Fibroblast of skin of right biceps (primary cell): ENCODE results near the gene PPP1R26.
"Not testable (repeated sequence)": the region's sequence is repeated elsewhere in the genome, so short reads cannot be mapped to it uniquely, and the experiment has no call there.

Source experiments
- DNase-seq: peaks from one replicate; pipeline ENCODE4 v3.0.0-alpha.2; 2013

PPP1R26 gene

DNA sequence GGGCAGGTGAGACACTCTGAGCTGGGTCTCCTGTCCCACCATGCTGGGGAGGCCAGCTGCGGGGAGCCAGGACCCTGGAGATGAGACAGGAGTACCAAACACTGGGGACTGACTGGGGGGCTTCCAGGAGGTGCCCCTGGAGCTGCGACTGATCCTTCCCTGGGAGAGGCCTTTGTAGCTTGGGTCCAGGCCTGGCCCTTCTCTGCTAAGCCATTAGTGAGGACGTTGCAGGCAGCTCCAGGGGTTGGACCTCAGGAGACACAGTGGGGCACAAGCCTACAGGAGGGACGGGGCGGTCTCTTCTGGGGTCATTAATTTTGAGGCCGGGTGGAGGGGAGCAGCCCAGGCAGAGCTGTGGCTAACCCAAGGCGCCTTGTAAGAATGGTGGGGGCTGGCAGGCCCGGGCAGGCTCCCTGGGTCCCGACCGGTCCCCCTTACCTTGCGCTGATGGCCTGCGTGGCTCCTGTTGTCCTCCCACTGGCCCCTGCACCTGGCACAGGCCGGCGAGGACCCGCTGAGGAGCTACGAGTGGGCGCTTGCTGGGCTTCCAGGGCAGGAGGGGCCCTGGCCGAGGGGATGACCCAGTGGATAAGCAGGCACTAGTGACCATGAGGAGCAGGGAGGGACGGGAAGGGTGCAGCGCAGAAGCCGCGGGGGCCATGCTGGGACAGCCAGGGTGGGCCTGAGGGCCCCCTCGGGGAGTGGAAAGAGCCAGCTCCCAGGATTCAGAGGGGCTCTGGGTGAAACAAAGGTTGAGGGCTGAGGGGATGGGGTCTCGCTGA is 26.0 kb downstream of the PPP1R26 start:
- DNase-seq, result no peak

DNA sequence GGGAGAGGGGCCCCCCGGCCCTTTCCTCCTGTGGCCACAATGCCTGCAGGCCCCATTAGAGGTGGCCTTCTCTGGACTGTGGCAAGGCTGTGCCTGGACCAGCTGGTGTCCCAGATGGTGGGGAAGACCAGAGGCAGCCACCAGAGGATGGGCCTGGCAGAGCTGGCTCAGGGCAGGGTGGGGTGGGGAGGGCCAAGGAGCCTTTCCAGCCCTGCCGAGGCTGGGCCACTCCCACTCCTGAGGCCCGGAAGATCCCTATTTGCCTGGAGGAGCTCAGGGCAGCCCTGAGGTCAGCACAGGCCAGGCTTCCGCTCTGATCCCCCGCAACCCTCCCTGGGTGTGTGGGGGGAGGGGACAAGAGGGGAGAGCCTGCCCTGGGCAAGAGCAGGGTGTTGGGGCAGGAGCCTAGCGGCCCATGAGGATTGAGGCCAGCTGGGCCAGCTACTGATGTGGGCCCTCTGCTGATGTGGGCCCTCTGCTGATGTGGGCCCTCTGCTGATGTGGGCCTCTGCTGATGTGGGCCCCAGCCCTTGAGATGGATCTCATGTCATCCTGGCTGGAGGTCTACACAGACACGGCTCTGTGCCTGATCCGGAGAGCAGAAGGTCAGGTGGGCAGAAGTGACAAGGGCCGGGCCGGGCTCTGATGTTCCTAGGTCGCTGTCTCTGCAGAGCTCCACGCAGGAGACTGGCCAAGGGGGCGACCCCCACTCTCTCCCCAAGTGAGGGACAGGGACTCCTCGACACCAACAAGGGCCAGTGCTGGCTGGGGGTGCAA is 26.9 kb downstream of the PPP1R26 start:
- no peak for DNase-seq

DNA sequence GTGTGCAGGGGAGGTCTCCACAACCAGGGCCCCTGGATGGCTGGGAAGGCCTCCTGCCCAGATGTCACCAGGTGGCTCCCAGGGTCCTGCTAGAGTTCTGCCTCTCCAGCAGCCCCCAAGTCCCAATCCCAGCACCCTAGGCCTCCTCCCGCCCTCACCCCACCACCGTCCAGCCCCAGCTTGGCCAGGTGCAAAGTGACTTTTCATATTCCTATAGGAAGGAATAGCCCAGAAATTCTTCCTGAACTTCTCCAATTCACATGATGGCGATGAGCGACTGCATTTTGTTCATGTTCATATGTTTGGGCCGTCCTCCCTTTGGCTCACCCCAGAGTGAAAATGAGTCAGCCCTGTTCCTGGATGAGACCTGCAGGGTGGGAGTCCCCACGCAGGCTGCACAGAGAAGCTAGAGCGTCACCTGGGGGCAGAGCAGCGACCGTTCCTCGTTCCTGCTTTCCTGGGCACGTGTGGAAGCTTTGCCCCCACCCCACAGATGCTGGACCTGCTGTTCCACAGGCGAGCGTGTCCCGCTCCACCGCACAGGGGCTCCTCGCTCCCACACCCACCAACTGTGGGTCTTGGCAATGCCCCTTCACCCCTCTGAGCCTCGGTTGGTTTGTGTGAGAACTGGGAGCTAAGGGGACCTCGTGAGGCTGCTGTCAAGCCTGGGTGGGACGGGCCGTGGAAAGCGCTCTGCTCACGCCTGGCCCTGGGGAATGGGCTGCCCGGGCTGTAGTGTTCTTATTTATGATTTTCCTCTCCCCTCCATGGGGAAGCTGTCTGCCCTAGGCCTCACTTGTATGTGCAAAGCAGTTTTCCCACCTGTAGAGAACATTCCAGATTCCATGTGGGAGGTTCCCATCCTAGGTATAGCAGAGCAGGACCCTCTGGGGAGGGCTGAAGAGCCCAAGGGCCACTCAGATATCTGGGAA is 27.8 kb downstream of the PPP1R26 start:
- DNase-seq, result no peak

DNA sequence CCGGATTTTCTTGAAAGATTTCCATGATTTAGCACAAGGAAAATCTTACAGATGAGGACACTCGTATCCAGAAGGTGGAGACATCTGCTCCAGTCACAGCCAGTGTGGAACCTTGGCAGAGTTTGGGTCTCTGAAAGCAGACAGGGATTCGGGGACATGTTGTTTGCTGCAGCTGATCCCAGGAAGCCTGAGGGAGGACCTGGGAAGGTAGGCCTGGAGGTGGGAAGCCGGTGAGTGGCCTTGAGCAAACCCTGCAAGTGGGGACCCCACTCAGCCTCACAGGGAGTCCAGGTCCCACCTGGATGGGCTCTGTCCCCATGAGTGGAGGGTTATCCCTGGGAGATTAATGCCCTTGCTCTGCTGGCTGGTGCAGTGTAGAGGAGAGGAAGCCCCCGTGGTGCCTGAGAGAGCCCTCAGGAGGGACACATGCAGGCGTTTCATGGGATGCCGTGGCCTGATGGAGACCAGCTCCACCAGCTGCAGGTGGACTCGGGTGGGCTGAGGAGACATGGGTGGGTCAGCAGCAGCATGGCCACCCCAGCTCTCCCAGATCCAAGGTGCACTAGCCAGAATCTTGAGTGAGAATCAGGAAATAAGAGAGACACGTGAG is 28.7 kb downstream of the PPP1R26 start:
- DNase-seq, result no peak

DNA sequence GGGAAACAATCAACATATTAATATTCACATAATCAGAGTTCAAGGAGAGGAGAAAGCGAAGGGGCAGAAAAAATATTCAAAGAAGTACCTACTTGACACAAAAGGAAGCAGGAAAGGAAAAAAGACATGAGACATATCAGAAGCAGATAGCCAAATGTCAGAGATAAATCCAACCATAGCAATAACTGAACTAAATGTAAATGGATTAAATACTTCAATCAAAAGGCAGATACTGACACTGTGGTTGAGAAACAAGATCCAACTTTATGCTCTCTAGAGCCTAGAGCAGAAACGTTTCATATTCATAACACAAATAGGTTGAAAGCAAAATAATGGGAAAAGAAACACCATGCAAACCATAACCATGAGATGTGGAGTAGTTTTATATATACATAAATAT is 29.9 kb downstream of the PPP1R26 start:
- no peak for DNase-seq

DNA sequence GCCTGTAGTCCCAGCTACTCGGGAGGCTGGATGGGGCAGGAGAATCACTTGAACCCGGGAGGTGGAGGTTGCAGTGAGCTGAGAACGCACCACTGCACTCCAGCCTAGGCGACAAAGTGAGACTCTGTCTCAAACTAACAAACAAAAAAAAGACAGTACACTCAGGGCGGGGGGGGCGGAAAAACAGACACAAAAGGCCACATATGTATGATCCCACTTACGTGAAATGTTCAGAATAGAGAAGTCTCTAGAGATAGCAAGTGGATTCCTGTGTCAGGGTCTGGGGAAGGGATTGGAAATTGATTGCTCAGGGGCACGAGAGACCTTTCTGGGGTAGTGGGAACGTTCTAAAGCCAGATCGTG is 32.6 kb downstream of the PPP1R26 start:
- DNase-seq, result no peak

DNA sequence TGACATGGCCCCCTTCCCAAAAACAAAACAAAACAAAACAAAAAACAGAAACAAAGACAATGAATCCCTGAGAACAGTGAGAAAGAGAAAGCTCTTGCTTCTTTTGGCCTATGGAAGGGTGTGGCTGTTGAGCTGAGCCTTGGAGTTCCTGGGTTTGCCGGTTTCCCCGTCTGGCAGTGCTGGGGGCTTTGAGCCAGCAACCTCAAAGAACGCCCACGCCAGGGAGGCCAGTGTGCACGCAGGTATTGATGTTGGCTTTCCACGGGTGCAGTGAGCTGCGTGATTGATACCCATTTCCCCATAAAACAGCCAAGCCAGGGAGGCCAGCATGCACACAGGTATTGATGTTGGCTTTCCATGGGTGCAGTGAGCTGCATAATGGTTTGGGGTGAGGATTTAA is 33.3 kb downstream of the PPP1R26 start:
- DNase-seq, result no peak

DNA sequence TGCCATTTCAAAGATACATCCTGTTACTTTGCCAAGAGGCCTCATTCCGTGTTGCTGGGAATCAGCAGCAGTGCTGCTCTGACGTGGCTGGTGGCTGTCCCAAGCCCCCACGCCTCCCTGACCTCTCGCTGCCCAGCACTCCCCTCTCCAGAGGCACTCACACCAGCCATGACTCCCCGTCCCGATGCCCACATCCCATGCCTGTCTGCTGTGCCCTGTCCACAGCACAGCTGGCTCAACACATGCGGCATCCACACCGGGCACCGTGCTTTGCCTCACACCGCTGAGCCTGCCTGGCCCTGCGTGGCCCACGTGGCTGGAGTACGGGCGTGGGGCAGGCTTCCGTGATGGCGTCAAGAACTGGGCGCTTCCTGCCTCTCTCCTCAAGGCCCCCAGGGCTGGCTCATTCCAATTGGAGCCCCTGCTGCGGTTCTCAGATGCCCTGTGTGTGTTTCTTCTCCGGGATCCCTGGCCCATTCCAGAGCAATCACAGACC is 33.8 kb downstream of the PPP1R26 start:
- no peak for DNase-seq

DNA sequence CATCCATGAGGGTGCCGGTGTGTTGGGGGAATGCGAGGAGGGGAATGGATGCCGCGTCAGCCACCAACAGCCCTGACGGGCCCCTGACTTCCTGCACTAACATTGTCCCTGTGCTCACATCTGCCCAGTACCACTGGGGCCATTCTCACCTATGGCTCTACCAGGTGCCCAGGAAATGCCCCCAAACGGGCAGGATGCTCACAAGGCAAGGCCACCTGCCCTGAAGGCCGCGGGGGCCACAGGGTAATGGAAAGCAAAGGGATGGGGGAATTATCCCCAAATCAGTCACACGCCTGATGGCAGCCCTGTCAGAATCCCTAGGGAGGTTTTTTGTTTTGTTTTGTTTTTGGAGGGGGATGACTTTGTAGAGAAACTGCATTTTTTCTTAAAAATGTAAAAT is 34.3 kb downstream of the PPP1R26 start:
- DNase-seq, result not testable (repeated sequence)

DNA sequence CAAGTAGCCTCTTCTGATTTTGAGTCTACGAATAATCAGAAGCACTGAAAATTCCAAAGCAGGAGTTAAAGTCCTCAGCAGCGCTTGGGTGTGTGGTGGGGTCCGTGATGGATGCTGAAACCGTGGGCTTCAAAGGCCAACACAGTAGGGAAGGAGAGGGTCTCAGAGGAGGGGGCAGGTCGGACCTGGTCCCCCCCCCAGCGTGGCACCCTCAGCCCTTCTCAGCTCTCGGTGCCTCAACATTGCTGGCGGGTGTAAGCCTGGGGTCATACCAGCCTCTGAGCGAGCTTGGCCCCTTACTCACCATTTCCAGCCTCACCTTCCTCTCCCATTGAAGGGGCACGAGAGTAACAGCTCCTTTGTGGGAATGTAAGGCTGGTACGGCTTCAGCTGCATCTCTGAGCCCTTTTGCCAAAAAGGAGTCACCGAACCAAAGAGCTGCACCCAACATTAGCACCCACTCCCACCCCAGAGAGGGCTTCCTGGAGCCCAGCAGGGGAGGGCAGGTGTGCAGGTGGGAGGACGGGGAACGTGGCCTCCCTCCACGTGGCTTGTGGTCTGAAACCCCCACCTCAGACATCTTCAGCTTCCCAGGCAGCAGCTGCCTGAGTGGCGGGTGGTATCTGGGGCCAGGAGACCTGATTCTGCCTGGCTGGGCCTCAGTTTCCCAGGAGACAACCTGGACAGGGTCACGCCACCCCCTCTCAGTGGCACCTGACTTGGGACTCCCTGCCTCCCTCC is 34.9 kb downstream of the PPP1R26 start:
- no peak for DNase-seq

DNA sequence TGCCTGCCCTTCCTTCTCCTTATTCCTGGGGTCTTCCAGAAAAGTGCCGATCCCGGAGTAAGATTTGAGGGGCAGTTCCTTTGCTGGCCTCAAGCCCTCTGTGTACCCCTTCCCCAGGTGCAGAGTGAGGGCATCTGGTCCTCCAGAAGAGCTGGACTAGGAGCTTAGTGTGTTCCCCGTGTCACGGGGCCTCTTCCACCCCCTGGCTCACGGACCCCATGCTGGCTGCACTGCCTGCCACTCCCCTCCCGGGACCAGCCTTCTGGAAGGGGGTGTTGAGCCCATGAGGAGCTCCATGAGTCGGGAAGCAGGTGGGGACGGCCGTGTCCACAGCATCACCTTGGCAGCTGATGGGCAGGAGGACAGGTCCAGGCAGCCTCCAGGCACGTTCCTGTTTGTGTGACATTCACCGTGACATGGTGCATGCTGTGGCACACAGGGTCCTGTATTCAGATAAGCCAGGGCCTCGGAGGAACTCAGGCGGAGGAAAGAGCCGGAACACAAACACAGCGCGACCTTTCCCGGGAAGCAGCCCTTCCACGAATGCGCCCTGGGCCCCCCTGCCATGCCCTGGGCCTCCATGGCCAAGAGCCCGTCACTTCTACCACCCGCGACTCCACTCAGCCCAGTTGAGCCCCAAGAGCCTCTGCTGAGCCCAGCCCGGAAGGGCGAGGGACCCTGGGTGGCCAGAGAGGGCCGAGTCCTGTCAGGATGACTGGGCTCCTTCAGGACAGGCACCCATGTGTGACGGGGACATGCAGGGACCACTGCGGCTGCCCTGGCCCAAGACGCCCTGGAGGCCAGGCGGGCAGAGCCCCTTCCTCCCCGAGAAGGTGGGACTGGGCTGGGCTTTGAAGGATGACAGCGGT is 35.7 kb downstream of the PPP1R26 start:
- no peak for DNase-seq

DNA sequence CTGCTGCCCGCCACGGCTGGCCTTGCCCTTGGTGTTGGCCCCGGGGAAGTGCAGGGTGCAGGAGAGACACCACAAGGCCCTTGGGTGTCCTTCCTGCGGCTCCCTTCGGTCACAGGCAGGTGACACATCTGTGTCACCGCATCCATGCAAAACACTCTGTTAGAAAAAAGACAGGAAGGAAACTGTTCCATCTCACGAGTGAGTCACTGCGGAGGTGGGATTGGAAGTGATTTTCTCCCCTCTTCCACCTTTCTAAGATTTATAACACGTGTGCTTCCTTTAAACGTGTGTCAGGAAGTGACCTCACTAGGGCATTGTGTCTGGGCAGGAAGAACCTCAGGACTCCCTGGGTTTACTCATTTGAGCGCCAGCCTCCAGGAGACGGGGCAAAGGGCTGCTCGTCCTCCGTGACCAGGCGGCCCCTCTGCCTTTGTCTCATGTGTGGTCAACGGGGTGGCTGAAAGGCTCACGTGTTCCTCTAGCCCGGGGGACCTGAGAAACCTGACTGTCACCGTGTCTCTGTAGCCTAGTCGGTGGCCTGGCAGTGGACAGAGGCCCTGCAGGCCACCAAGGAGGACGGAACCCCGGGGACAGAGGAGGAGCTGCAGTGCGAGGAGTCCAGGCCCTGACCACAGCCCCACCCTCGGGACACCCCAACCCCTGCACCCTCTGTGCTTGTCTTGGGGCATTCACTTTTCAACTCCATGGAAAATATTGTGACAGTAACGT is 36.7 kb downstream of the PPP1R26 start:
- DNase-seq, result no peak

DNA sequence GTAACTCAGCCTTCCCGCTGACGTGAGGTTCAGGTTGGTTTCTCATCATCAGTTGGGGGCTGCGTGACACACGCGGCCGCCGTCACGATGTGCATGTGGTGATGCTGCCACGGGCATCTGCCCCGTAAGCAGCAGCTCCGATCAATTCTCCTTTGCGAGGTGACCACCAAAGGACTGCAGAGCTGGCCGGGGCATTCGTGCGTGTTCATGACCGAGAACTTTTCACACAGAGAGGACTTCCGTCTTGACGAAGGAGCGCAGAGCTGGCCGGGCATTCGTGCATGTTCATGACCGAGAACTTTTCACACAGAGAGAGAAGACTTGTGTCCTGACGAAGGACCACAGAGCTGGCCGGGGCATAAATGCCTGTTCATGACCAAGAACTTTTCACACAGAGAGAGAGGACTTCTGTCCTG is 37.8 kb downstream of the PPP1R26 start:
- no peak for DNase-seq

DNA sequence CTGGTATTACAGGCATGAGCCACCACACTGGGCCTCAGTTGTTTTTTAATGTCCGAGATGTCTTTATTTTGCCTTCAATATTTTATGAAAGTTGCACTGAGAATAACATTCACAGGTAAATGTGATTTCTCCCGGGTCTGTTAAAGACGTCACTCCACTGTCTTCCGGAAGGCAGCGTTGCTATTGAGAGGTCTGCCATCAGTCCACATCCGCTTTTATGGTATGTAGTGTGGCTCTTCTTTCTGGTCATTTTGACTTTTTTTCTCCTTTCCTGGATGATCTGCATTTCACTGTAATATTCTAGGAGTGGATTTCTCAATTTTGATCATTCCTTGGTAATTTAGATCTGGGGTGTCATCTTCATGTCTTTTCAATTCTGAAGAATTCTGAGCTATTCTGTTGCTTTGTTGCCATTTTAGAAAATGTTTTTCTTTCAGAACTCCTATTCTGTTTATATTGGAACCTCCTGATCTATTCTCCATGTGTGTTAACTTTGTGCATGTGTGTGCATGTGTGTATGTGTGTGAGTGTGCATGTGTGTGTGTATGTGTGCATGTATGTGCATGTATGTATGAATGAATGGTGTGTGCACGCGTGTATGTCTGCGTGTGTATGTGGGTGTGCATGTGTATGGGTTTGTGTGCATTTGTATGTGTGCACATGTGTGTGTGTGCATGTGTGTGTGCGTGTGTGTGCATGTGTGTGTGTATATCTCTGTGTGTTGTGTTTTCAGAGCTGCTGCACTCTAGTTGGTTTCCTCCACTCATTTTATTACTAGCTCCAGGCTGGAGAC is 39.8 kb downstream of the PPP1R26 start:
- no peak for DNase-seq

DNA sequence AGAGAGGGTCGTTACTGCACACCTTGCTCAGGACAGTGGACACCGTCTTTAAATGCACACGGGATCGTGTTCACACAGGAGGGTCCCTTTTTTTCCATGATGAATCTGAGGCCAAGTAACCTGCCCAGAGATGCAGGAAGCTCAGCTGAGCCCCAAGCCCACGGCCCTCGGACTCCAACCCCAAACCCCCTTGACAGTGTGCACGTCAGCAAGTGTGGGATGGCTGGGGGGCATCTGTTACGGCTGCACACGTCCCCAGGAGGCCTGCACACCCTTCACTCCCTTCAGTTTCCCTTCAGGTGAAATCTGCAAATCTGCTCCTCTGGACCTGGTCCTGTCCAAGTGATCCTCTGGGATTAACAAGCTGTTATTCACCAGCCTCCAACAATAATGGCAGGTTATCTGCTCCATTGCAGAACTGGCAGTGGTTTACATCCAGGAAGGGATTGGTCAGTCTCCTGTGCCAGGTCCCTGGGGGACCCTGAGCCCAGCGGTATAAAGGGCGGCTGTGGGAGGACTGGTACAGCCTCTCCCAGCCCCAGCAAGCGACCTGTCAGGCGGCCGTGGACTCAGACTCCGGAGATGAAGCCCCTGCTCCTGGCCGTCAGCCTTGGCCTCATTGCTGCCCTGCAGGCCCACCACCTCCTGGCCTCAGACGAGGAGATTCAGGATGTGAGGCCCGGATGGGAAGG is 41.5 kb downstream of the PPP1R26 start, which contains the start of gene LCN1:
TSS of gene LCN1 (plus strand) at position 525 of the 692 bp plus-strand sequence. CDS start at position 583, 58 bp downstream.
- DNase-seq, result no peak

DNA sequence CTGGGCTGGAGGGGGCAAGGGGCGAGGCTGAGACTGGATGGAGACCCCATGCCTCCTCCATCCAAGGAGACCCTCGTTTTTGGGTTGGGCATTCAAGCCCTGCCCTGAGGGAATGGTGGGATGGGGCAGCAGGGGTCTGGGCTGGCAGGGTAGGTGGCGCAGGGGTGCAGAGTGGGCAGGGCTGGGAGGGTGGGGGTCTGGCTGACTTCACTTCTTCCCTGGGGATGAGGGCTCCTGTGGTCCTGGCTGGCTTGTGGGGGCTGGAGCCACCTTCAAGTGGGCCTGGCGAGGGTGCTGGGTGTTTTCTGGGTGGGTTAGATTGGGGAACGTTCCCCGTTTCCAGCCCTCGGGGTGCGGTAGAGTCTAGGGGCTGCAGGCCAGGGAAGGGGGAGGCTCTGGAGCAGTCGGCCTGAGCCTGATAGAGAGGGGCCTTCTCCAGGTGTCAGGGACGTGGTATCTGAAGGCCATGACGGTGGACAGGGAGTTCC is 42.1 kb downstream of the PPP1R26 start:
- no peak for DNase-seq

DNA sequence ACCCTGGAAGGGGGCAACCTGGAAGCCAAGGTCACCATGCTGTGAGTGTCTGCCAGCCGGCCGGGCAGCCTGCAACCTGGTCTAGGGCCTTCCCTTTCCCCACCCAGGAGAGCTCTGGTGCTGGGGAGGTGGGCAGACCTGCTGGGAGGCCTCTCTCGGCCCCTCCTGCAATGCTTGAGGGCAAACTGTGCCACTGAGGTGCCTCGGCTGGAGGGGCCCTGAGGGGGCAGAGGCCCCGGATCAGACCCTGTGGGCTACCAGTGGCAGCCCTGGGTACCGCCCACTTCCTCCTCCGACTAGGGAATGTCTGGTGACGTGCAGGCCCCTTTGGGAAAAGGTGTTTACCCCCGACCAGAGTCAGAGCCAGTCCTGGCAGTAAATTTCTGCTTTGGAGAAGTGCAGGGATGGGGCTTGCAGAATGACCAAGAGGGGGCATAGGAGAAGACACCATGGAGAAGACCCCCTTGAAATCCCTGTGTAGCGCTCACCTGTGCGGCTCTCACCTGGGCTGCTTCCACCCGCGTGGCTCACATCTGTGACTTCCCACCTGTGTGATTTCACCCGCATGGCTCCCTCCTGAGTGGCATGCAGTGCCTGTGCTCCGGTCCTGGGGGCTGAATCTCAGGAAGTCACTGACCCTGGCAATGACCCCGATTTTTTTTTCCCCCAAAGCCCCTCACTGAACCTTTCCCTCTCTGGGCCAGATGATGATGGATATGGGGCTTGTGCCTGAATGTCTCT is 42.7 kb downstream of the PPP1R26 start:
- DNase-seq, result no peak

DNA sequence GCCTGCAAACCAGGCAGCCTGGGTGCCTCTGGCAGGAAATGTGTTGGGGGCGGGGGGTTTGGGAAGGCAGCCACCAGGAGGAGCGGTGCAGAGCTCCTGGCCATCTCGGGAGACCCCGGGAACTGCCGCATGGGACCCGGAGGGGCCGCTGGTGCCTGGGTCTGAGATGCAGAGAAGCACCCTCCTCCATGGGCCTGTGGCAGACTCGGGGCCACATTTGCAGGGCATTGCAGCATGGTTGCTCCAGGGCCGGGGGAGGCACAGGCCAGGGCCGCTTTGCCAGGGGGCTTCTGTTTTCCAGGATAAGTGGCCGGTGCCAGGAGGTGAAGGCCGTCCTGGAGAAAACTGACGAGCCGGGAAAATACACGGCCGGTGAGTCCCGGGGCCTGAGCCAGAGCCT is 43.3 kb downstream of the PPP1R26 start:
- no peak for DNase-seq
